ENCODE results near the gene NPAS2. TPM values are rescaled to one million over a fixed set of nuclear protein-coding genes. Genes with fewer than 3 reads are reported as not detected.

The NPAS2 gene
- total RNA-seq, 1 donor from 2014 or later = 23.9 TPM

DNA sequence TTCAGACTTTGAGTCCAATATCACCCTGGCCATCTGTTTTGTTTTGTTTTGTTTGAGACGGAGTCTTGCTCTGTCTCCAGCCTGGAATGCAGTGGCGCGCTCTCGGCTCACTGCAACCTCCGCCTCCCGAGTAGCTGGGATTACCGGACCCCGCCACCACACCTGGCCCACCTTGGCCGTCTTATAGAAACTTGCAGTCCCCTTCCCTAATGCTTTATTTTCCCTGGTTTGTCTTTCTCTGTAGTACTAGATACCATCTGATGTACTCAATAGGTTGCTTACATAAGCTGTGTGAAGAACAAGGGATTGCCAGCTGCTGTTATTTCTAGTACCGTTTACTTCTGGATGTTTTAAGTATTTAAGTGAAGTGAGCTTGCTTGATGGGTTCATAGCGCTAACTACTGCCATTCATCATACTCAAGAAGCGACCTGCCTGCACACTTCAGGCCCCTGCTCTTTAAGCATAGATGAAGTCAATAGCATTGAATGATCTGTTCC is 183.4 kb downstream of the NPAS2 start:
- no peak for ATAC-seq
- no peak for DNase-seq (ENCODE audit: low spot score)

DNA sequence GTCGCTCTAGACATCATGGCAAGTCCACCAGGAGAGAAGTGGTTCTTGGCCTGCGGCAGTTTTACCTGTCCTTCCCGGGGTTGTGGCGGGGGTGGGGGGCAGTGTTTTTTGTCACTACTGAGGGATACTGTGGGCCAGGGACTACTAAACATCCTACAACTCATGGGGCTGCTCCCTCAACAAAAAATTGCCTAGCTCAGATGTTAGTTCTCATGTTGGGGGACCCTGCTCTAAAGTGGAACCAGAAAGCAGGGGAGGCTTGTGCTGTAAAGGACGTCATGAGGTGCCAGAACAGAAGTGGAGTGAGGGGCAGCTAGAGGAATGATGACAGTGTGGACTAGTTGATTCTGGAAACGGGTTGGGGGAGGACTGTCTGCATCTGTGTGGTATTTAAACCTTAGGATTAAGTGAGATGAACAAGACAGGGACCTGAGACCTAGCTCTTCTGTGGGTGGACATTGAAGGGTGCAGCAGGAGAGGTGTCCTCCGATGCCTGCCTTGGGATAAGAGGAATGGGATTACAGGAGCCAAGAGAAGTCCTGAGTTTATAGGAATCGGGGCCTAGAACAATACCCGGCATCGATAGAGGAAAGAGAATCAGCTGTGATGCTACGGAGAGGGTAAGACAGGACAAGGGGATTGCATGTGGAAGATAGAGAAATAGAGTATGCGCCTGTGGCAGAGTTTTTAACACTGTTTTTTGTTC is 184.8 kb downstream of the NPAS2 start:
- ATAC-seq = no peak

DNA sequence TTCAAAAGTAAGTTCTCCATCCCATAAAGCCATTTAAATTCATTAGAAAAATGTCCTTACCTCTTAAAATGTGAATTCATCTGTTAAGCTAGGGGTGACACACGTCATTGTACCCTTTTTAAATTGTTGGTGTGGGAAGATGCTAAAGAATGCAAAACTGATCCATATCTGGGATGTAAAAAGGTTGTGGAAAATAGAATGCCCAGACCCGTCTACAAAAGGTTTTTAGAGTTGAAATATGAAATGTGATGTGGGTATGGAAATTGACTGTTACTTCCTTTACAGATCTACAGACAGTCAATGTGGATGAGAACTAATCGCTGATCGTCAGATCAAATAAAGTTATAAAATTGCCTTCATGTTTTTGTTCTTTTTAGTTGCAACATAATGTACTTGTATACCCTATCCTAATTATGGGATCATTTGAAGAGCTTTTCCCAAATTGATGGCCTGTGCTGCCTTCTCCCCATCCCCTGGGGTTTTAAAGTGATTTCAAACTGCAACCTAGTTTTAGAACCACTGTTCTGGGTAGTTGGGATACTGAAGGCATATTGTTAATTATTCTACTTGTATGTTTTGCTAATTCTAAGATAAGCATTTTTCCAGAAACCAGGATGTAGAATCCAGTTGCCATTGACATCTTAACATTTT is 186.3 kb downstream of the NPAS2 start:
- DNase-seq (ENCODE audit: low spot score) (no peak), ATAC-seq (no peak)

More for the DNA sequence above, 184.8 kb downstream of the NPAS2 start:
- no peak for DNase-seq (ENCODE audit: low spot score)

DNA sequence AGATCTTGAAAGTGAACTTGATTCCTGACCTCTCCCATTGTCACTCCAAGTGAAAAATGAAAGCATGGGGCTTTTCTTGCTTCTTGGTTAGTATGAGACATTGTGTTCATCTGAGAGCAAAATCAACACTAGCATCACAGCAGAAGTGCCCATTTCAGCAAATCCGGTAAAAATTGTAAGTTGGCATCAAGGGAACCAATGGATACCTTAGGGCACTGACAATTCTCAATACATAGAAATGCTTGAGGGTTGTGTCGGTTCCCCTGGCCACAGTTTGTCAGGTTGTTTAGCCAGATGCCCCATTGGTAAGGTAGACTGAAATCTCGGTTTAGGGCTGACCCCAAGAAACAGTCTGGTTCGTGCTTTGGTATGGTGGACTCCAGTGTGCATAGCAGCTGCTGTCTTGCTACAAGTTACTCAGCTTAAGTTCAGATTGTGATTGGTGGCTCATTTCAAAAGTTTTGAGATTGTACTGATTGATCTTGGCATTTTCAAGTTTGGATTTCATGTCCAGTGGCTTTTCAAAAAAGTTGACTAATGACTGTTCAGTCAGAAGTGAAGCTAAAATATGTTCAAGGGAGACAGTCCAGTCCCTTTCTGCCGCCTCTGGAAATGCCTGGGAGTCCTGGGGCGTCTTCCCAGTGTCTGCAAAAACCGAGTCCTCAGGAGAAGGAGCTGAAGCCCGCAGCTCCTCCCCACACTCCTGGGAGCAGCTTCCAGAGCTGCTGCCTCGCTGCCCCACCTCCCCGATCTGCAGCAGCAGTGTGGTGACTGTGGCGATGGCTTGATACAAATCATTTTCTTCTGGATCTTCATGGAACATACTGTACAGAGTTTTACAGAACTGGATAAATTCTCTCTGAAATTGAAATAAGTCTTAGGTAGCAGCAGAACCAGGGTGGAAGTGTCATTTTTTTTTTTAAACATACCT is 187.7 kb downstream of the NPAS2 start:
- ATAC-seq (no peak), DNase-seq (ENCODE audit: low spot score) (no peak)

DNA sequence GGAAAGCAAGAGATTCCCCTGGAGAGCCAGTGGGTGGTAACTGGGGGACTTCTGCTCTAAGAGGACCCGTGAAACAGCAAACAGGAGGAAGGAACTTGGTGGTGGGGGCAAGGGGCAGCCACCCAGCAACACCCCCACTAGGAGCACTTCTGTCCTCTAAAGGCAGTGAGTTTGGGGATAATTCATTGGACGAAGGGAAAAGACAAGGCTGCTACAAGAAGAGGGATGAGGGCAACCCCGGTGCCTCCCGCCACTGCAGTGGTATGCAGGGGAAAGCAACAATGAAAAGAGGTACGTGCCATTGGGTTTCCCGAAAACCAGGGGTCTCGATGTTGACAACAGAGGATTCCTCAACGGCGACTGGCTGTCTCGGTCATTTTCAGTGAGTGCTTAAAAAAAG is 191.2 kb downstream of the NPAS2 start:
- ATAC-seq (no peak), DNase-seq (ENCODE audit: low spot score) (no peak)

DNA sequence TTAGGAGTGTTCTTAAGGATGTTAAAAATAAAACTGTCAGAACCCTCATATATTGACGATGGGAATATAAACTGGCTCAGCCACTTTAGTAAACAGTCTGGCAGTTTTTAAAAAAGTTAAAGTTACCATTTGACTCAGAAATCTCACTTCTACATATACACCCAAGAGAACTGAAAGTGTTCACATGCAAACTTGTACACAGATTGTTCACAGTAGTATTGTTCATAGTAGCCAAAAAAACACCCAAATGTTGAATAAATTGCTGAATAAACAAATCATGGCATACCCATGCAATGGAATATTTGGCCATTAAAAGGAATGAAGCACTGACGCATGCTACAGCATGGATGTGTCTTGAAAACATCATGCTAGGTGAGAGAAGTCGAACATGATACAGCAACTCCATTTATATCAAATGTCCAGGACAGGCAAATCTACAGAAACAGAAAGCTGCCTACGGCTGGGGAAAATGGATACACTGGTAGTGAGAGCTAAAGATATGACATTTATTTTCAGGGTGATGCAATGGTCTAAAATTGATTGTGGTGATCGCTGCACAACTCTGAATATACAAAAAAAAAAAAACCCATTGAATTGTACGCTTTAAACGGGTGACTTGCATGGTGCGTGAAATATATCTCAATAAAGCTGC is 192.2 kb downstream of the NPAS2 start:
- DNase-seq (ENCODE audit: low spot score) = no peak
- ATAC-seq = no peak

DNA sequence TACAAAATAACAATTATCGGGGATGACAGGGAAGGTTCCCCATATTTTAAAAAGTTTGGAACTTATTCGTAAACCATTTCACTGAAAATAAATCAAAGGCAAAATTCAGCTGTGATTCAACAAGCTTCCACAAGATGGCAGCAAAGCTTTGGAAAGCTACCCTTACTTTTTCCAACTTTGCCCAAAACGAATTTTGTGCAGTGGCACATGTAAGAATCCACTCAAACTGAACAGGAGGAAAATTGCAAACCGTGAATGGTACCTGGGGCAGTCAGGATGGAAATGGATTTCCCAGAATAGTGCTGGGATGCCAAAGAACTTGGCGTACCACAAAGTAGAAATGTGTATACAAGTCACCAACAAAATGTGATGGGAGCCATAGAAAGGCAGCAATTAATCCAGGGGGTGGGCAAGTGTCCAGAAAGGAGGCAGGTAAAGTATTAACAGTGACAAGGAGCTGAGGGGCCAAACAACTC is 192.8 kb downstream of the NPAS2 start:
- ATAC-seq = peak; percentile 81

DNA sequence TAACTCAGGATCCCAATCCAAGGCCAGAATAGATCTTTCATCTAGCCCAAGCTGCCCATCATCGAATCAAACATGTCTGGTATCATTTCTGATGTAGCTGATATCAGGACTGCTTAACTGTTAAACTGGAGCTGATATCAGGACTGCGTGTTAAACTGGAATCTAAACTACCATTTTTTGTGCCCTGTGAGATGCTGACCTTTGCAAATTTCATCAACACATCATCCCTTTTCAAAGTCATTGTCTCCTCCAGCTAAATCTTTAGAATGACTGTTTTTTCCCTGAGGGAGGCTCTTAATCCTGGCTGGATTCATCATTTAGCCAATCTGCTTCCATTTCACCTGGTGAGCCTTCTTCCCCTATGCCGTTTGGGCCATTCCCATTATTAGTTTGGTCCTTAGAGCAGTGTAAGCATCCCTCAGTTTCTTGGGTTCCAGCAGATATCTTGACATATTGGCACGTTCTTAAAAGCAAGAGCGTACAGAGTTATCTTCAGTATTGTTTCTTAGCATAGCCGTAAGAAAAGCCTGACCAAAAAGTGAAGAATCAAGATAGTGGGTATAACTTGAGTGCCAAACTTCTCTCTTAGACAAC is 194.4 kb downstream of the NPAS2 start:
- no peak for DNase-seq (ENCODE audit: low spot score)
- ATAC-seq = no peak

More for the DNA sequence above, 192.8 kb downstream of the NPAS2 start:
- DNase-seq (ENCODE audit: low spot score) = no peak

DNA sequence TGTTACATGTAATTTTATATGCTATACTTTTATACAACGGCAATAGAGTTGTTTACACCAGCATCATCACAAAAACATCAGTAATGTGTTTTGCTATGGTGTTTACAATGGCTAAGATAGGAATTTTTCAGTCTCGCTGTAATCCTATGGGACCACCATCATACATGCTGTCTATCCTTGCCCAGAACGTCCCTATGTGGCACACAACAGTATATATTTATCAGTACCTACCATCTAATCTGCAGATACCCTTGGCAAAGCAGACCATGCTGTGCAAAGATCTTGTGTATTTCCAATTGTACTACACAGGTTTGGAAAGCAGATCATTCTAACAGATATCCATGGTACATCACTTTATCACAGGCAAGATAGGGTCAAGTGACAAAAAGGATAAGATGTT is 197.4 kb downstream of the NPAS2 start:
- ATAC-seq (no peak), DNase-seq (ENCODE audit: low spot score) (no peak)

DNA sequence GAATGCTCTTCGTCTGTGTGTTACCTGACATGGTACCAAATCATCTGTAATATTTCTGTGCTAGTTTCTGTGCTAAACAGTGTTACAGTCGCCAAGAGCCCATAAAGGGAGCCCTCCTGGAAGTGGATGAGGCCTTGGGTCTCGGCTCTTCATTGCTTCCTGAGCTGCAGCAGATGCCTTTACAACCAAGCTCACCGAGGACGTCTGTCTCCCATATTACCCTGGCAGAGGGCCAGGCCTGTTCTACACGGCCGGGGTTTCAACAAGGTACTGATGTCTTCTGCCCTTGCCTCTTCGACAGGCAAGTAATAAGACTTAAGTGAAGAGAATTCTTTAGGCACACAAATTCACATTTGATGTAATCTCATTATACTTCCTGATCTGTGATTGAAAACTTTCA is 199.0 kb downstream of the NPAS2 start:
- DNase-seq (ENCODE audit: low spot score) = no peak

DNA sequence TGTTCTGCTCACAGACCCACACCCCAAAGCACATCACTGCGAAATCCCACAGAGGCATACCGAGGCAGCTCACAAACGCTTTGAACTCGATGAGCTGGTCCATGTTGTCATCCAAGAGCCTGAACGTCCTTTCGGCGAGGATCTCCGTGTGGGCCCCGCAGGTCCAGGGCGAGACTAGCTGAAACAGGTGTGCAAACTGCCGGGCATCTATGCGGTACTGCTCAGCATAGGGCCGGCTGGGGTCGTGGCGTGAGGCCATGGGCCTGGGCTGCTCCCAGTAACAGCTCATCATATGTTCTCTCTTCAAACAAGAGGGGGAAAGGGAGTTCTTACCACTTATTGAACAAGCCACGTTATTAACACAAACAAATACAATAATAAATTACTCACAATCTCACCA is 202.3 kb downstream of the NPAS2 start:
- peak; percentile 26 for ATAC-seq

More for the DNA sequence above, 199.0 kb downstream of the NPAS2 start:
- ATAC-seq = no peak

DNA sequence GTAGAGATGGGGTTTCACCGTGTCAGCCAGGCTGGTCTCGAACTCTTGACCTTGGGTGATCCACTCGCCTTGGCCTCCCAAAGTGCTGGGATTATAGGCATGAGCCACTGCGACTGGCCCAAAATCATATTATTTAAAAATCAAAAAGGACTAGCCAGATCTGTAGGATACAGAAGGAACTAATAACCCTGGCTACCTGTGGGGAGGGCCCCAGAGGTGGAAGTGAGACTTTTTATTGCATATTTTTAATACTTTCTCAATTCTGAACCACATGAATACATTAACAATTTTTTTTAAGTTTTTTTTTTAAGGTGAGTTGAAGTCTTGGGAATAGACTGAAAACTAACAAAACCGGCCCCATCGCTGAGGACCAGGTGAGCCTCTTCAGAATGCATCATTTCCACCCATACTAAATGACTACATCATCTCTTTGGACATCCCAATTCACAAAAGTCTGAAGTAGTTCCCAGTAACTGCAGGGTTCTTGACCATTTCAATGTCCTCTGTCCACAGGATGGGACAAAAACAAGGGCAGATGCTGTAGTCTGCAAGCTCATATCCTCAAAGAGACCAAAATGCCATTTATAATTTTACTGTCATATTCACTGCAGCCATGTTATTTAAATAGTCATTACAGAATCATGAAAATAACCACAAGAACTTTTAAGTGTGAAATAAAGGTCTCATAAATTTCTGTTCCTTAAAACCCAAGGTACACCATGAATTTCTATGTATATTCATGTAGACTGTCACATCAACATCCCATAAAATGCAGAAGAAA is 203.6 kb downstream of the NPAS2 start:
- DNase-seq (ENCODE audit: low spot score) = no peak
- no peak for ATAC-seq

More for the DNA sequence above, 202.3 kb downstream of the NPAS2 start:
- DNase-seq (ENCODE audit: low spot score) = no peak

DNA sequence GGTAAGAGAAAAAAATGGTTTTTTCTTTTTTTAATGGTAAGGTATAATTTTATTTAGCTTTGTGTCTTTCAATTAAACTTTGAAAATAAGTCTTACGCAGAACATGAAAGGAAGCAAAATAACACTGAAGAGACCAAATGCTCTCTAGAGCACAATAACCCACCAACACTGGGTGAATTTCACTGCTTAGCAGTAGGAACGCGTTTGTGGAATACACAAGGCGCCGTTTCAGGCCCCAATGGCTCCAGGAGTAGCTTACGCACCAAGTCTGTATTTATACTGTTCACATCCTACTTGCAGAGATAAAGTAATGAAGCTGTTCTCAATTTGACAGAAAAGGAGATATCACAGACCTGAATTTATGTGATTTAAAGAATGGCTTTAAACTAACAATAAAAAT is 205.6 kb downstream of the NPAS2 start:
- no peak for DNase-seq (ENCODE audit: low spot score)
- ATAC-seq = no peak

DNA sequence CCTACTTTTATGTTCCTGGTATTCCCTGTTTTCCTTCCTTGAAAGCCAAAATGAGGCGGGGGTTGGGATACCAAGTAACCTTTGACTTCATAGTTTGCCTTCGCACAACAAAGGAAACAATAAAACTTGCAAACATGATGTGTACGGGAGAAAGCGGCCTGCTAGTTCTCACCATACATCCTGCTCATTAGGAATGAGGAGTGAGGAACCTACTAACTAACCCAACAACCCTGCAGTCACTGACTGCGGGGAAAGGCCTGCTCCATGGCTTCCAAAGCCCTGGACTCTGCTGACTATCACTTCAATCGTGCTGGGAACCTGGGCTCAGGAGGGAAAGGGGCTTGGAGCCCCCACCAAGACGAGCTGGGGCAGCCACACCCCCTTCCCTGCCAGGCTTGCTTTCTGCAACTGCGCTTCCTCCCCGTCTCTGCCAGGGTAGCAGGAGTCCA is 206.3 kb downstream of the NPAS2 start:
- no peak for ATAC-seq
- DNase-seq (ENCODE audit: low spot score) = no peak

DNA sequence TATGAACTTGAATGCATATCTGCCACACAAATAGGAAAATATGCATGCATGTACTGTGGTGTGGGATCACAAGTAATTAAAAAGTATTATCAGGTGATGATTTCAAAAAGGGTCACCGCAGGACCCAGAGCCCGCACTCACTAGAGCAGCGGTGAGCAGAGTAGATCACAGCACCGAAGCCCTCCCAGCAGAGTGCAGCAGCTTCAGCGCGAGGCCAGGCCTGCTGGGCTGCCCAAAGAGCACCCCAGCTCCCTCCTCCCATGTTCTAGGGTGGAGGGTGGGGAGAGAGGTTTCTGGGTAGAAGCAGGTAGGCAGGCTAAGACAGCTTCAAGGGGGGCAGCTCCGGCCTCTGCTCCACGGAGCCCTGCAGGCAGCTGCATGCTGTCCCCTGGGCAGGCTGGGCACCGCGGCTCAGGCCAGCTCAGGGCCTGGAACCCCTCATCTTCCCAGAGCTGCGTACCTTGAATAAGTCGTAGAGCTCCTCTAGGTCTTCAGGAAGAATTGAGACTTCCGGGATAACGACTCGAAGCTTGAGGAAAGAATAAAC is 207.1 kb downstream of the NPAS2 start:
- ATAC-seq = no peak
- DNase-seq (ENCODE audit: low spot score) = no peak

DNA sequence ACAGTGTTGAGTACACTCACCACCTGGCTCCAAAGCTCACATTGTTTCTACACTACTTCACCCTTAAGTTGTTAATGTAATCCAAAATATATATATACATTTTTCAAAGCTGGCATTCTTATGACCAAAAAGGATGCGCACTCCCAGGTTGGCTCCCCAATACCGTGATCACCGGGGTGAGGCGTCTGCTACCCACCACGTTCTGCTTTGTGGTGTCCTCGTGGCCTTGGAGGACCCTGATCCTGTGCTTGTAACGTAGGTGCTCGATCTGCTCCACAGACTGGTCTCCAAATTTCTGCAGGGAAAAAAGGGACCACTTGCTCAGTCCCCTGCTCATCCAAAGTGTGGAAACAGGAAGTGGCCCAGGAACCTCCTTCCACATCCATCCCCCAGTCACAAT is 207.9 kb downstream of the NPAS2 start:
- DNase-seq (ENCODE audit: low spot score) = no peak
- ATAC-seq = no peak

DNA sequence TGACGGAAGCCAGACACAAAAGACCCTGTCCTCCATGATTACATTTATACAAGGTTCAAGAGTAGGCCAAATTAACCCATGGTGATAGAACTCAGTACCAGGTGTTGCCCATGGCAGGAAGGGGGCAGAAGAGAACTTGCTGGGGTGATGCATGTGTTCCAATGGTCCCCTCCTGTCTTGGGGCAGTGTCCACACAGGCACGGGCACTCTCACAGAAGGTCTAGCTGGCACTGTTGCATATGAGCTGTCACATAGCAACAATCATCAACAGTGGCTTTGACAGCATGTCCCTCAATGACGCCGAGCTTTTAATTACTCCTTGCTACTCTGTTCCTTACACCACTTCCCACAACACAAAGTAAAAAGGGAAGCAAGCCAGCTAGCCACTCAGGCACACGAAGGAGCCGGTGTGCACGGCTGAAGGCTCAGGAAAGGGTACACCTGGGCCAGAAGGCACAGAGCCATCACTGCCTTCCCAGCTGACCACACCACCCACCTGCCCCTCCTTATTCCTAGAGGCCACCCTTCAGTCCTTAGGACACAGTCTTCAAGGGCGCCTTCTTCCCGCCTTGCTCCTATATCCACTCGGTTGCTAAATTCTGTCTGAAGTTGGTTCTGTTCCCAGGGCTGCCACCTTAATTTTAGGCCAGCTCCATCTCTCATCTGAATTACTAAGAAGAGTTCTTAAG is 211.1 kb downstream of the NPAS2 start:
- peak; percentile 20 for ATAC-seq
- no peak for DNase-seq (ENCODE audit: low spot score)

DNA sequence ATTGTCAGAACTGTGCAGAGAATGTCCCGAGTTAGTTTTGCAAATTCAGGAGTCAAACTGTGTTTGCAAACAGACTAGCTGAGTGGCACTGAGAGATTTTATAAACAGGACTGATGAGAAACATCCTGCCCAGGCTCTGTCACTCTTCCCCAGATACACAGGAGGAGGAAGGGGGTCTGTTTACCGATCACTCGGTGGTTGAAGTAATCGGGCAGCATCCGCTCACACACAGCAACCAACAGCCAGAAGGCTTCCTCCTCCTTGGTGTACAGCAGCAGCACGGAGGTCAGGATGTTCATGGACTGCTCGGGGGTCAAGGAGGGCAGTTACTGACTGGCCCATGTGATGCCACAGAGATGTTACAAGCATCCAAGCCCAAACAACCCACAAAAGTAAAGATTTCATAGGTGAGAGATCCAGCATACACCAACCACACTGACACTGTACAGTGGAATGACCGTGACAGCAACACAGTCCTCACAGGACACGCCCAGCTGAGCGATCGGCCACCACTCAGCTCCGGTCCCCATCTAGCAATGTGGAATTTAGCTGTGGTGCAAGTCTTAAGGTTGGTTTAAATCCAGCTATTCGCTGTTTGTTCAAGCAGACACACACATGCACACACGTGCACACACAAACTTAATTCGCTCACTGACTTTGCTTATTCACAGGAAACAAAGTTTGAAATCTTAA is 212.3 kb downstream of the NPAS2 start:
- ATAC-seq (no peak), DNase-seq (ENCODE audit: low spot score) (no peak)
